NCI-H345 (cell line): ENCODE measurements around the gene ATG5.

Source experiments
- DNase-seq: peaks from one replicate; lab custom pipeline; 2025; lab: John Stamatoyannopoulos, UW

ATG5 gene

GRCh38 chr6:106180208-106180607 is 145.4 kb downstream of the ATG5 start:
- no peak for DNase-seq

DNA sequence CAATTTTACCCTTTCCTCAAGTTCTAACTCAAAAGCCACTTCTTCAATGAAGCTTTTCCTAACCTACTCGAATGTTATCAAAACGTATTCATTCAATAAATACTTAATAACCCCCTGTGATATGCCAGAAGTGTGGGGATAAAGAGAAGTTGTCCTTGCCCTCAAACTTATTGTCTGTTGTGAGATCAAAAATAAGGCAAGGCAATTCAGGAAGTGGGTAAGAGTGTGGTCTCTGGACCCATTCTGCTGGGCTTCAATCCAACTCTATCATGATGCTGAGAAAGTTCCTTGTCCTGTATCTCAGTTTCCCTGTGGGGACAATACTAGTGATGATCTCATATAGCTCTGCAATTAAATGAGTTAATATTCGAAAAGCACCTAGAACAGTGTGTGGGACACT is 146.7 kb downstream of the ATG5 start:
- DNase-seq, result no peak

DNA sequence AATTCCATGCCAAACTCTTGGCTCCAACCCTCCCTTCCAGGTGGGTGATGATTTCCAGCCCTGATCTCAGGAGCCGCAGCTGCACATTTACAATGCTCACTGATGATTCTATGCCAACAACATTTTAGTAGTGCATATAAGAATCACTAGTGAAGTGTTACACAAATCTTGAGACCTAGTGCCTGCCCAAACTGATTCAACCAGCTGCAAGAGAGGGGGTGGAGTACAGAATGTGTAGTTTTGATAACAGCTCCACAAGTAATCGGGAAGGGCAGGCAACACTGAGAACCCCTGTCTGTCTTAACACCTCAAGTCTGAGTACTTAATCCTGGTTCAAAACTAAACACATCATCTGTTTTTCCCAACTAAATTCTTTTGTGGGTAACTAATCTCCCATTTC is 147.8 kb downstream of the ATG5 start:
- DNase-seq, result no peak

GRCh38 chr6:106173124-106173879 is 152.3 kb downstream of the ATG5 start:
- no peak for DNase-seq

- DNase-seq, result no peak
These were observed 155.3 kb downstream of the ATG5 start for GRCh38 chr6:106170030-106170791.

- no peak for DNase-seq
These were observed 156.0 kb downstream of the ATG5 start for GRCh38 chr6:106169517-106169916.

DNA sequence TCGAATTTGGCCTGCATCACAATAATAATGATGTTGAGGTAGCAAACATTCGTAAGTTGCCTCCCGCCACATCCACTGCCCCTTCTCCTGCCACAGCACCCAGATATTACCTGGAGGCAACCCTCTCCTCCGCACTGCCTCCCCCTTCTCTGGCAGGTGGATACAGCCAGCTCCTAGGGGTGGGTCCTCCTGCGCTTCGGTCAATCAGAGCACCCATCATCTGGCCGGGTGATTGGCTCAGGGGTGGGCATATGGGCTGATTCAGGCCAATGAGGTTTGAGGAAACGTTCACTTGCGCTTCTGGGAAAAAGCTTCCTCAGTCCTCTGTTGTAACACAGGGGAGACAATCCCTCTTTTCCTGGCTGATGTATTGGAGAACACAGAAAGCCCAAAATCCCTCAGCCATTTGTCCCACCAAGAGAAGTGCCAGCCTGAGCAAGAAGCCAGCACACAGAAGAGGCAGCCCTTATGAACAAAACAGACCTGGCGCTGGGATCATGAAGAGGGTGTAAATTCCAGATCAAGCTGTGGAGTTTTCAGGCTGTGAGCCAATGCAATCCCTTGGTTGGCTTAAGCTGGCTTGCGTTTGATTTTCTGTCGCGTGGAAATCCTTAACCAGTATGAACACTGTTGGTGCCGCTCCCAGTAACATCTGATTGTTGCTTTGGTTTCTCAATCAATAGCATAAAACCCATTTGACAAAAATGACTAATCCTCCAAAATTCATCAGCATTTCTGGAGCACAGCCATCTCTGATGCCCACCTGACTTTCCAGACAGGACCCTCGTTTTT is 157.3 kb downstream of the ATG5 start:
- DNase-seq, result no peak

- no peak for DNase-seq
These were observed 158.3 kb downstream of the ATG5 start for GRCh38 chr6:106167096-106167814.

- DNase-seq, result peak; percentile 33
These were observed 159.6 kb downstream of the ATG5 start for GRCh38 chr6:106165885-106166485.

DNA sequence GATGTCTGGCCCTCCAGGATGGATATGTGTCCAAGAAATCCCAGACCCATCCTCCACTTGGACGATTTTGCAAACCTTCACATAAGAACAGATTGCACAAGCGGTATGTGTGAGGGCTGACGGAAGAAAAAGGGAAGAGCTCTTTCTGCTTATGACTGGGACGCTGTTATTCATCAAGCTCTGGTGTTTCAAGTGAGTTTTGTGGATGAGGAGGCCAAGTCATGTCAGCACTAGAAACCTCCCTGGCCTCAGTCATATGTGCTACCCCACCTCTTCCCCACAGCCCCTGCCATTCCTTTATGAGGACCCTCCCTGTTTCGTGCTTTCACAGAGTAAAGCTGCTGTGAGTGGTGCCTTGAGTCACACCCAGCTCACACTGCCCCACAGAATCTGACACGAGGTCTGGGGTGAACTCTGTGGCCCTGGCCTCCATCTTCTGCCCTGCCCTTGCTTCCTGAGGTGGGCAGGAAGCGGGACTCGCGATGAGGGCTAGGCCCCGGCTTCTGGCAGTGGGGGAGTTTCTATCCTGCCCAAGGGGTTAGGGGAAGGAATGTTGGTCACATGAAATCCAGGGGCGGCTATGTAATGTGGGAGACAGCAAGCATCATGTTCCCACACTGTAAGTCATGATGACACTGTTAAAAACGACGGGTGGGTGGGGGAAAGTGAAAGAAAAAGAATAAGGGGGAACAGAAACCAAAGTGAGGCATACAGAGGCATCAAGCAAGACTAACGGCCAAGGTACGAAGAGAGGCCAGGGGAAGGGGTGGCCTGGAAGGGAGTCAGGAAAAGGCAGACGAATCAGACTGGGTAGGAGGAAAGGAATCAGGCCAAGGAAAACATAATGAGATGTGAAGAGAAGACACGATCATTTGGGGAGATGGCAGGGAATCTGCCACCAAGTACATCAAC is 161.3 kb downstream of the ATG5 start:
- no peak for DNase-seq

DNA sequence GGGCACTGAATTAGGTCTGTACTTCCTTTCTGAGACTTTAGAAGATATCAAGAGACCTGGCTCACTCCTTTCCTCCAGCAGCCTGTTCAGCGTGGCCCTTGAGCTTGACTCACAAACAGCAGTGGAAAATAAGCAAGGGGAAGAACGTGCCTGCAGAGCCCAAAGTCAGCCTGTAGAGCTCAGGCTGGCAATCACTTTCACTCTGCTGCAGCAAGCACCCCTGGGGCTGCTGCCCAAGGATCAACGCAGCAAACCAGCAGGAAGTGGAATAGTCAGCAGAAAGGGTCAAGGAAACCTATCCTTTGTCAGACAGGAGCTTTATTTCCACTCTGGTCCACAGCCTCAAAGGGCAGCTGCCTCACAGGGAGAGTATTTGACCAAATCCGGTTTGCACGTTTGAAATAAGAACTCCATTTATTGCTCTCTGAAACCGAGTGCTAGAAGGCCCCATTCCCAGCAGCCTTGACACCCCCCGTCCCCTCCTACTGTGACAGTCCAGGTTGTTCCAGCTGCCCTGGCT is 162.1 kb downstream of the ATG5 start:
- no peak for DNase-seq

- no peak for DNase-seq
These were observed 162.6 kb downstream of the ATG5 start for GRCh38 chr6:106162921-106163320.

DNA sequence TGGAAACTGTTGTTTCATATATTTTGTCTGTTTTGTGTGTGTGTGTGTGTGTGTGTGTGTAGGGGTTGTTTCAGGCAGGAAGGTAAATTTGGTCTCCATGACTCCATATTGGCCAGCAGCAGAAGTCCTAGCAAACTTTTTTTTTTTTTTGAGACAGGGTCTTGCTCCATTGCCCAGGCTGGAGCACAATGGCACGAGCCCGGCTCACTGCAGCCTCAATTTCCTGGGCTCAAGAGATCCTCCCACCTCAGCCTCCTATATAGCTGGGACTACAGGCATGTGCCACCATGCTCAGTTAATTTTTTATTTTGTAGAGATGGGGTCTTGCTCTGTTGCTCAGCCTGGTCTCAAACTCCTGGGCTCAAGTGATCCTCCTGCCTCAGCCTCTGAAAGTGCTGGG is 163.7 kb downstream of the ATG5 start:
- DNase-seq, result no peak

DNA sequence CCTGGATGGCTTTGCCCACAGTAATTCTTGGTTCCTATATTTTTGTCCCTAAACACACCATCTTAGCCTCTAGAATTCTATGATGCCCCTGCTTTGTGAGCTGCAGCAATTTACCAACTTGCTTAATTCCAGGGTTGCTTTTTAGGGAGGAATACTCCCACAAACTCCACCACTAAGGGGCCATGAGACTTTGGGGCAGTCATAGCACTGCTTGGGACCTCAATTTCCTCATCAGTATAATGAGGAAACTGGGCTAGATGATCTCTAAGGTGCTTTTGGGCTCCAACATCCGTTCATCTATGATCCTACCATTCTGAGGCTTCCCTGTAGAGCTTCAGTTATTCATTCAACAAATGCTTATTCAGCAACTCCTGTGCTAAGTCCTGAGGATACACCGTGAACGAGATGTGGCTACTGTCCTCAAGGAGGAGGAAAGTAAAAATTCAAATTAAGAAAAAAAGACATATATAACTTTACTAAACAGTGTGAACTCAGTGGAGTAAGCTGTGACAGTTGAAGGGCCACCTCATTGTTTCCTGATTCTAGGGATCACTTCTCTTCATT is 164.2 kb downstream of the ATG5 start:
- no peak for DNase-seq

DNA sequence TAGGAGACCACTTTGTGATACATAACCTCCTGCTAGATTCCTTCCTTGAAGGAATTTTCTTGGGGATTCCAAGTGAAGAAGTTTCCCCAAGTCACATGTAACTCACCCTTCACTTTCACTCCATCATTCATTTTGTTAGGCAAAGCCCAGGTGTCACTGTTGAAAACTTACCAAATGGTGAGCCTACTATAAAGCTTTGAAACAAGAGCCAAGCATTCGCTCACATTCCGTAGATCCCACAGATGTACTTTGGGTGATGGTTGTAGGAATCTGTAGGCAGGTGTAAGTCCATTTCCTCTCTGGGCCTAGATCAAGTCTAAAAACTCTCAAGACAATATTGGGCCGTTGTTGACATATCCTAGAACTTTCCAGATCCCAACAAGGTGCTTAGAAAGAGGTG is 165.4 kb downstream of the ATG5 start:
- DNase-seq, result no peak

GRCh38 chr6:106159531-106159940 is 166.0 kb downstream of the ATG5 start:
- no peak for DNase-seq

DNA sequence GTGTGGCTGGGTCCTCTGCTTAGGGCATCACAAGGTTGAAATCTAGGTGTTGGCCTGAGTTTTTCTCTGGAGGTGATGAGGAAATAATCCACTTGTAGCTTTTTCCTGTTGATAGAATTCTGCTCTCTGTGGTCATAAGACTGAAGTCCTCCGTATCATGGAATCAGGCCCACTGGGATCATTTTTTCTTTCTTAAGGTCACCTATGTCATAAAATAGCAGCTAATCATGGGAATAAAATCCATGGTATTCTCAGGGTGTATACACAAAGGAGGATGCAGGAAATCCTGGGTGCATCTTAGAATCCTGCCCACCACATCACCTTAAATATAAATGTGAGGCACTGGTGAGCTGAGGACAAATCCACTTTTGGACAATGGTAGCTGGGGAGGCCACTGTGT is 166.7 kb downstream of the ATG5 start:
- DNase-seq, result no peak

- no peak for DNase-seq
These were observed 168.7 kb downstream of the ATG5 start for GRCh38 chr6:106156863-106157262.

DNA sequence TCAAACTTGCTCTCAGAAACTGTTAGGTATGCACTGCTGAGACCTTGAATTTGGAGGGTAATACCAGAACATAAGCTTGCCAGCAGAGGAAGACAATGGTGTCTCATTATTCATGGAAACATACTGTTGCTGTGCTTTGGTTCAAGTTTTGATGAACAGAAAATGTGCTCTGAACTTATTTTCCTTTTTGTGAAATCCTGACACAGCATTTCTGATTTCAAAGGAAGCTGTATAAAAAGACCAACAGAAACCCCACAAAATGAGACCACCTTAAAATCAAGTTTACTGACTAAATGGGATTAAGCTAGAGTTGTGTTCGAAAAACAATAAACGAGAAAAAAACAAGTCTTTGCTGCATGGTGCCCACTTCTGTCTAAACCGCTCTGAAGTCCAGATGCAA is 169.1 kb downstream of the ATG5 start:
- no peak for DNase-seq

GRCh38 chr6:106155219-106155830 is 170.2 kb downstream of the ATG5 start:
- DNase-seq, result no peak
